Smooth muscle cell (in vitro differentiated cells): ENCODE results near the gene VAMP5. TPM values are rescaled to one million over a fixed set of nuclear protein-coding genes. Genes with fewer than 3 reads are reported as not detected.

Source experiments
- DNase-seq: peaks from one replicate; lab custom pipeline; 2025; ENCODE audit not compliant: unreplicated experiment; lab: John Stamatoyannopoulos, UW
- H2AFZ ChIP-seq: fragments of 200-600 bp; sonication (generic); 2 replicates; pipeline ENCODE4 v1.6.0; 2016; ENCODE audit warnings: antibody characterized with exemption, low read depth, mild to moderate bottlenecking
- H3F3A ChIP-seq: fragments of 200-600 bp; sonication (generic); 2 replicates; pipeline ENCODE4 v1.6.0; 2017; ENCODE audit warnings: antibody characterized with exemption, low read depth
- H3K27ac ChIP-seq: fragments of 200-600 bp; sonication (generic); 2 replicates; pipeline ENCODE4 v1.5.1; 2016; ENCODE audit warnings: low read depth, mild to moderate bottlenecking
- H3K27me3 ChIP-seq: fragments of 200-600 bp; sonication (generic); 2 replicates; pipeline ENCODE4 v1.6.1; 2016; ENCODE audit warnings: low read depth, mild to moderate bottlenecking
- H3K36me3 ChIP-seq: fragments of 200-600 bp; sonication (generic); 2 replicates; pipeline ENCODE4 v1.5.1; 2016; ENCODE audit warnings: low read depth
- H3K4me1 ChIP-seq: fragments of 200-600 bp; sonication (generic); 2 replicates; pipeline ENCODE4 v1.5.1; 2016; ENCODE audit warnings: low read depth
- H3K4me2 ChIP-seq: fragments of 200-600 bp; sonication (generic); 2 replicates; pipeline ENCODE4 v1.6.0; 2016; ENCODE audit warnings: mild to moderate bottlenecking
- H3K4me3 ChIP-seq: fragments of 200-600 bp; sonication (generic); 2 replicates; pipeline ENCODE4 v1.5.1; 2016; ENCODE audit warnings: mild to moderate bottlenecking
- H3K79me2 ChIP-seq: fragments of 200-600 bp; sonication (generic); 2 replicates; pipeline ENCODE4 v1.6.0; 2016; ENCODE audit warnings: low read depth, mild to moderate bottlenecking
- H3K9ac ChIP-seq: fragments of 200-600 bp; sonication (generic); 2 replicates; pipeline ENCODE4 v1.6.0; 2016; ENCODE audit warnings: low read depth
- H3K9me3 ChIP-seq: fragments of 200-600 bp; sonication (generic); replicated peaks from 2 replicates; pipeline ENCODE4 v1.5.1; 2016; ENCODE audit warnings: low read depth
- H4K20me1 ChIP-seq: fragments of 200-600 bp; sonication (generic); 2 replicates; pipeline ENCODE4 v1.6.0; 2016; ENCODE audit warnings: low read depth
- CTCF ChIP-seq: fragments of 200-600 bp; sonication (generic); IDR thresholded peaks from 2 replicates; pipeline ENCODE4 v1.5.1; 2017; ENCODE audit warnings: borderline replicate concordance, mild to moderate bottlenecking, antibody characterized with exemption; ENCODE audit not compliant: insufficient read depth, poor library complexity, severe bottlenecking
- WGBS: methylation state at CpG from one replicate; pipeline ENCODE4 v1.1.7; 2016; ENCODE audit warnings: low lambda C conversion rate; 5-methylcytosine and 5-hydroxymethylcytosine counted together
- polyA plus RNA-seq: library from polyadenylated mRNA; unstranded; fragments of >200 nt; fragmentation: Nextera tagmentation; extraction: Ambion mirVana; gene quantifications from 2 replicates; pipeline ENCODE4 v1.2.1, GENCODE V29; 2016
- total RNA-seq: library from RNA; depleted of rRNA; stranded (reverse); fragments of >200 nt; gene quantifications from 2 replicates; pipeline ENCODE4 v1.2.3, GENCODE V29; 2014

The VAMP5 gene
- total and polyA plus RNA-seq, 2 experiments from 2014 or later = 6.6 to 35.9 TPM

GRCh38 chr2:85596486-85597143 is 12.4 kb downstream of the VAMP5 start:
- no peak for DNase-seq
- Histone ChIP-seq H3K79me2 (peaks cover 18% of the 10 kb centered on the region), H3K4me1 (peaks cover 7% of the 10 kb centered on the region), H2AFZ (no peak overlapping the region), H3K27ac (no peak overlapping the region), H3K4me2 (peak overlapping the region; percentile 86), H4K20me1 (peaks cover 15% of the 10 kb centered on the region), H3K9ac (peak overlapping the region; percentile 82), H3K9me3 (no peaks in the 10 kb centered on the region), H3K36me3 (no peaks in the 10 kb centered on the region), H3K4me3 (peak overlapping the region; percentile 66), H3K27me3 (no peaks in the 10 kb centered on the region), H3F3A (no peaks in the 10 kb centered on the region)
- 67% methylated on average over 3 of the region's 3 CpGs for WGBS
- TF ChIP-seq CTCF = no peak

- 92% methylated on average over 5 of the region's 5 CpGs for WGBS
- no peak for DNase-seq
These were observed 13.0 kb downstream of the VAMP5 start for GRCh38 chr2:85597241-85597640.

GRCh38 chr2:85598594-85599340 is 14.5 kb downstream of the VAMP5 start:
- H3K36me3 ChIP-seq = no peaks in the 10 kb centered on the region
- no peak overlapping the region for H3K9ac ChIP-seq
- DNase-seq = no peak
- H3K79me2 ChIP-seq = peaks cover 19% of the 10 kb centered on the region
- TF ChIP-seq CTCF = no peak
- H3F3A ChIP-seq = no peaks in the 10 kb centered on the region
- H2AFZ ChIP-seq = no peak overlapping the region
- no peak overlapping the region for H3K4me3 ChIP-seq
- H4K20me1 ChIP-seq = peaks cover 15% of the 10 kb centered on the region
- H3K4me1 ChIP-seq = peaks cover 13% of the 10 kb centered on the region
- WGBS = 93% methylated on average over 14 of the region's 14 CpGs
- H3K27ac ChIP-seq = no peak overlapping the region
- no peaks in the 10 kb centered on the region for H3K27me3 ChIP-seq
- H3K4me2 ChIP-seq = no peak overlapping the region
- H3K9me3 ChIP-seq = no peaks in the 10 kb centered on the region

More at GRCh38 chr2:85597241-85597640, 13.0 kb downstream of the VAMP5 start:
- TF ChIP-seq CTCF = no peak
- Histone ChIP-seq H3K79me2 (peaks cover 18% of the 10 kb centered on the region), H3K27ac (no peak overlapping the region), H3K9ac (no peak overlapping the region), H3K27me3 (no peaks in the 10 kb centered on the region), H3K9me3 (no peaks in the 10 kb centered on the region), H3K36me3 (no peaks in the 10 kb centered on the region), H2AFZ (no peak overlapping the region), H4K20me1 (peaks cover 15% of the 10 kb centered on the region), H3K4me2 (no peak overlapping the region), H3F3A (no peaks in the 10 kb centered on the region), H3K4me1 (peaks cover 10% of the 10 kb centered on the region), H3K4me3 (no peak overlapping the region)
